Measurements from ENCODE around the gene HLX.

HLX gene, protein sequence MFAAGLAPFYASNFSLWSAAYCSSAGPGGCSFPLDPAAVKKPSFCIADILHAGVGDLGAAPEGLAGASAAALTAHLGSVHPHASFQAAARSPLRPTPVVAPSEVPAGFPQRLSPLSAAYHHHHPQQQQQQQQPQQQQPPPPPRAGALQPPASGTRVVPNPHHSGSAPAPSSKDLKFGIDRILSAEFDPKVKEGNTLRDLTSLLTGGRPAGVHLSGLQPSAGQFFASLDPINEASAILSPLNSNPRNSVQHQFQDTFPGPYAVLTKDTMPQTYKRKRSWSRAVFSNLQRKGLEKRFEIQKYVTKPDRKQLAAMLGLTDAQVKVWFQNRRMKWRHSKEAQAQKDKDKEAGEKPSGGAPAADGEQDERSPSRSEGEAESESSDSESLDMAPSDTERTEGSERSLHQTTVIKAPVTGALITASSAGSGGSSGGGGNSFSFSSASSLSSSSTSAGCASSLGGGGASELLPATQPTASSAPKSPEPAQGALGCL

GRCh38 chr1:220879076-220879508, at the start of gene HLX:
Gene HLX (plus strand): TSS chr1:220879443. CDS start chr1:220879858, 415 bp downstream.
- DNase-seq, result no peak

DNA sequence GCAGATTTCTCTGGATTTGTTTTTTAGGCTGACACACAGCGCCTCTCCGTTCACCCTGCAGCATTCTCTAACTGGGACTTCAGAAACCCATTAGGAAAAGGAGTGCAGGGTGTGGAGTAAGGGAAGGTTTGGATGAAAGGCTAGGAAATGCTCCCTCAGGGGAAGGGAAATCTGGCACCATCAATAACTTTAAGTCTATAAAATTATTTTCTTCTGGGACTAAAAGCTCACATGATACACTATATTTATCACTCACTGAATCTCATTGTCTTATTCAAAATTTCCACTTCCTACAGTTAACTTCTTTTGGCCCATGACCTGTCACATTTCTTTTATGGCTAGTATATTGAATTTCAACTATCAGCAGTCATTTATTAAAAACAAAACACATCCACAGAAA, 45.8 kb upstream of the HLX start:
- no peak for DNase-seq

DNA sequence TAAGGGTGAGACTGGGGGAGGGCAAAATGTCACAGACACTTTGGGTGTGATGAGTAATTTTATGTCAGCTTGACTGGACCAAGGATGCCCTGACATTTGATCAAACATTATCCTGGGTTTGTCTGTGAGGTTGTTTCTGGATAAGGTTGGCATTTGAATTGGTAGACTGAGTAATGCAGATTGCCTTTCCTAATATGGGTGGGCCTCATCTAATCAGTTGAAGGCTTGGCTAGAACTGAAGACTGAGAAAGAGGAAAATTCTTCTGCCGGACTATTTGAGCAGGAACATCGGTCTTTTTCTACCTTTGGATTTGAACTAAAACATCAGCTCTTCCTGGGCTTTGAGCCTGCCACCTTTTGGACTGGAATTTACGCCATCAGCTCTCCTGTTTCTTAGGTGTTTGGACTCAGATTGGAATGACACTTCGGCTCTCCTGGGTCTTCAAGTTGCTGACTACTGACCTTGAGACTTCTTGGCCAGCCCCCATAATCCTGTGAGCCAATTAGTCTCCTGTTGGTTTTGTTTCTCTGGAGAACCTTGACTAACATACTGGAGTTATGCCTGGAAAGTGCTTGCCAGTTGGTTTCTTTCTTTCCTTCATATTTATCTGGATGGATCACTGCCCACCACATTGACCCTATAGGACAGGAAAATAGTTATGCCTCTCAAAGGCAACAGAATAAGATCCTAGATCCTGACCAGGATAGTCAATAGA, 44.9 kb upstream of the HLX start:
- DNase-seq, result no peak

DNA sequence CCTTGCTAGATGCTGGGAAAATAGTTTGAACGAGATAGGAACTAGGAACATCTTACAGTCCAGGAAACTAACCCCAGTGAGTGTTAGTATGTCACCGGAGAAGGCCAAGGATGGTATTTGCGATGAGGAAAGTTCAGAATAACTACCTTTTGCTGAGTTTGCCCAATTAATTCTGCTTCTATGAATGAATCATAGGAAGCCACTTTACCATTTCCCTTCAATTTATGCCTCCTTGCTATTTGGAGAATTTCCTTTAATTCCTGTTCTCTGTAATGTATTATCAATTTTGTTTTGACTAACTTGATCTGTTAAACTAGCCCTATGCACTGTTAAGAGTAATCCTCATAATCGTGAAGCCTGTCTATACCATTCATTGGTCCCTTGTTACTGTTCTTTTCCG, 40.7 kb upstream of the HLX start:
- no peak for DNase-seq

GRCh38 chr1:220839474-220839873, 39.8 kb upstream of the HLX start:
- no peak for DNase-seq

DNA sequence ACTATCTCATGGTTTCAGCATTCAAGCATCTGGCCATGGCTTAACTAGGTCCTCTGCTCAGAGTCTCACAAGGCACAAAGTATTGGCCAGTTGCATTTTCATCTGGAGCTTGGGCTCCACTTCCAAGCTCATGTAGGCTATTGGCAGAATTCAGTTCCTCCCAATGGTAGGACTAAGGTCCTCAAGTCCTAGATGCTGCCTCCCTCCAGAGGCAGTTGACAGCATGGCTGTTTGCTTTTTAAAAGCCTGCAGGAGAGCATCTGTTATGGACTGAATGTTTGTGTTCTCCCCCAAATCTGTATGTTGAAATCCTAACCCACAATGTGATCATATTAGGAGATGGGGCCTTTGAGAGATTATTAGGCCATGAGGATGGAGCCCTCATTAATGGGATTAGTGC, 38.0 kb upstream of the HLX start:
- DNase-seq, result no peak

DNA sequence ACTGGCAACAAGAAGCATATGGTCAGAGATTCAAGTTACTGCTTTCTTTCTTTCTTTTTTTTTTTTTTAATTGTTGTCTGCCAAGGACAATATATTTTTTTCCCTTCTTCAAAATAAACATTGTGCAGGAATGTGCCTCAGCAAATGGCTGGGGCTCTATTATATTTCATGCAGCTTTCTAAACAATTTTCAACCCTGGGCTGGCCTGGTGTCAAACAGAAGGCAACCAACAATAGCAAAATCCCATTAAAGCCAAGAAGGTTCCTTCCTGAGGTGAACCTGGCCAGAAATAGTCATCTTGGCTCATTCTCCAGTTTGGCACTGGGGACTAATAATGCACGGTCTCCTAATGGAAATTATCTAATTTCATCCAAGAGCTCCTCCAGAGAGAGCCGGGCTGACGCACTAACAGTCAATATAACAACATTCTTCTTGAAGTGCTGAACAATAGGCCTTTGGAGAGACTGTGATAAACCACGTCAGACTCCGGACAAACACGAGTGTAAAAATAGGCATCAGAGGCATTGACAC, 35.7 kb upstream of the HLX start:
- DNase-seq, result no peak

DNA sequence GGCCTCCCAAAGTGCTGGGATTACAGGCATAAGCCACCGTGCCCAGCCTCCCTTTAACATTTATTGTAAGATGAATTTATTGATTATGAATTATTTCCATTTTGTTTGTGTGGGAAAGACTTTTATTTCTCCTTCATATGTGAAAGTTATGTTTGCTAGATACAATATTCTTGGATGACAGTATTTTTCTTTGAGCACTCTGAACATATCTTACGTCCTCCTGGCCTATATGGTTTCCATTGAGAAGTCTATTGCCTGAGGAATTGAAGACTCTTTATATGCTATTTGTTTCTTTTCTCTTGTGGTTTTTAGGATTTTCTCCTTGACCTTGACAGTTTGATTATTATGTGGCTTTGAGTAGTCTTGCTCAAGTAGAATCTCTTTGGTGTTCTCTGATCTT, 26.8 kb upstream of the HLX start:
- no peak for DNase-seq

GRCh38 chr1:220872296-220872695, 6.9 kb upstream of the HLX start:
- no peak for DNase-seq

GRCh38 chr1:220873087-220873486, 6.2 kb upstream of the HLX start:
- no peak for DNase-seq

- no peak for DNase-seq
Measured at GRCh38 chr1:220873868-220874655, 5.2 kb upstream of the HLX start.

GRCh38 chr1:220875260-220875659, 4.0 kb upstream of the HLX start:
- DNase-seq, result no peak

- no peak for DNase-seq
Measured at GRCh38 chr1:220876511-220877376, 2.5 kb upstream of the HLX start.

DNA sequence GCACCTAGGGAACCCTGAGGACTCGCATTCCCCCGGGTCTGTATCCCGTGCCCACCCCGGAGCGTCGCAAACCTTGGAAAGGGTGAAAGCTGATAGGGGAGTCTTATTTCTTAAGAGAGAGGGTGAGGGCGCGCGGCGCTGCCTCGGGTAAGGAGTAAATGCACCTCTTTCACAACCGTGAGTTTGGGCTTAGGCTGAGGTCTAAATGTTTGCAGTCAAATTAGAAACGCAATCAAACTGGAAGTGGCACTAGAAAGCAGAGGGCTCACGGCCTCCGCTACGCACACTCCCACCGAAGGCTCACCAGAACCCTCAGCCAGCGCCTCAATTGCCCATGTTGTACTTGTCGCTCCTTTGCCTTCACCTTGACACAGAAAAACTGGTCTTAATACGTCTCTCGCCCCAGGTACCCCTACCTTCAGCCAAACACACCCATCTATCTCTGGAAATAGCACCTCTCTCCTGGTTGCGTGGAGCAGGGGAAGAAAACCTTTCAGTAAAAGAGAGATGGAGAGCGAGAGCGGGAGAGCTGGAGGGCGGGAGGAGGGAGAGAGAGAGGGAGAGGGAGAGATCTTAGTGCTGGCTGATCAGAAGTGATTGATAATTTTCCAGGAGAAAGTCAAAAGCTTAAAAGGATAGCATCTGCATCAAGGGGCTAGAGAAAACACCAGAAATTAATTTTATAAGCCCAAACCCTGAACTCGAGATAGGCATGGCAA, 1.7 kb upstream of the HLX start:
- DNase-seq, result no peak

- DNase-seq, result no peak
Measured at GRCh38 chr1:220878191-220879075, 810 bp upstream of the HLX start.

DNA sequence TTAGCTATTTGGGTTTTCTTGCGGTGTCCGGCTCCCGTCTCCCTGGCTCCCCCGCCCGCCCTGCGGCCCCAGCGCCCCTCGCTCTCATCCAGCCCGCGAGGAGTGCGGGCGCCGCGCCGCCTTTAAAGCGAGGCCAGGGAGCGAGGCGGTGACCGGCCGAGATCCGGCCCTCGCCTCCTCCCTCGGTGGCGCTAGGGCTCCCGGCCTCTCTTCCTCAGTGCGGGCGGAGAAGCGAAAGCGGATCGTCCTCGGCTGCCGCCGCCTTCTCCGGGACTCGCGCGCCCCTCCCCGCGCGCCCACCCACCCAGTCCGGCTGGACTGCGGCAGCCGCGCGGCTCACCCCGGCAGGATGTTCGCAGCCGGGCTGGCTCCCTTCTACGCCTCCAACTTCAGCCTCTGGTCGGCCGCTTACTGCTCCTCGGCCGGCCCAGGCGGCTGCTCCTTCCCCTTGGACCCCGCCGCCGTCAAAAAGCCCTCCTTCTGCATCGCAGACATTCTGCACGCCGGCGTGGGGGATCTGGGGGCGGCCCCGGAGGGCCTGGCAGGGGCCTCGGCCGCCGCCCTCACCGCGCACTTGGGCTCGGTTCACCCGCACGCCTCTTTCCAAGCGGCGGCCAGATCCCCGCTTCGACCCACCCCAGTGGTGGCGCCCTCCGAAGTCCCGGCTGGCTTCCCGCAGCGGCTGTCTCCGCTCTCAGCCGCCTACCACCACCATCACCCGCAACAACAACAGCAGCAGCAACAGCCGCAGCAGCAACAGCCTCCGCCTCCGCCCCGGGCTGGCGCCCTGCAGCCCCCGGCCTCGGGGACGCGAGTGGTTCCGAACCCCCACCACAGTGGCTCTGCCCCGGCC, 492 bp downstream of the HLX start:
- no peak for DNase-seq

DNA sequence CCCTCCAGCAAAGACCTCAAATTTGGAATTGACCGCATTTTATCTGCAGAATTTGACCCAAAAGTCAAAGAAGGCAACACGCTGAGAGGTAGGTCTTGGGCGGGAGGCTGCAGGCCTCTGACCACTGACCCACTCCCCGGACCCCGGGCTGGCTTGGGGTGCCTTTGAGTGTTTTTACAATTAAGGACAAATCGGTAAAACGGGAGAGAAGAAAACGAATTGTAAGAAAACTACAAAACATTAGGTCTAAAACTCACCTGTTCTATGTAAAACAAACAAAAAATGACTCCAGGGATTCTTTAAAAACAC, 1.1 kb downstream of the HLX start:
- DNase-seq, result no peak

- DNase-seq, result no peak
Measured at GRCh38 chr1:220880726-220881506, 1.7 kb downstream of the HLX start.

All from CD4-positive, alpha-beta T cell treated with Interleukin-4 for 4 hours (primary cell).